ENCODE measurements around the gene TMEM144.
"Not testable (repeated sequence)": the region's sequence is repeated elsewhere in the genome, so short reads cannot be mapped to it uniquely, and the experiment has no call there.

The TMEM144 gene

DNA sequence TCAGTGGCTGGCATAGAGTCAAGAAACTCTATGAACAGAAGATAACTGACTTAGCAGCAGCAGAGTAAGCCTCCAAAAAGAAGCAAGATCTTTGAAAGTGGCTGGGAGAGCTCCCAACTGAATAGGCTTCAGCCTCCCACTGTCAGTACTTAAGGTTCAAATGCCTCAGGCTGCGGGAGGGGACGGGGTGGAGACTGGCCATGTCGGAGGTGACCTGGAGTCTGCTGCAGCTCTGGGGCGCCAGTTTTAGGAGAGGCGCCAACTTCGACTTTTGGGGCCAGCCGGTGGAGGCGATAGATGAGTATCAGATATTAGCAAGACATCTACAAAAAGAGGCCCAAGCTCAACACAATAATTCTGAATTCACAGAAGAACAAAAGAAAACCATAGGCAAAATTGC is 67.3 kb downstream of the TMEM144 start:
- Histone ChIP-seq H3K9me3 (no peaks in the 10 kb centered on the region), H3K27me3 (ENCODE audit: low read depth) (no peaks in the 10 kb centered on the region; the same call in 1 of the 2 replicates), H3K4me3 (no peak overlapping the region), H3K4me1 (peaks cover 9% of the 10 kb centered on the region), H3K36me3 (replicated peaks) (no peaks in the 10 kb centered on the region)
- no peak for DNase-seq (ENCODE audit: low spot score in 2 of 2)
- in situ Hi-C loops (cut with MboI; ENCODE audit: low sequenced_read_pairs): no loop called here

DNA sequence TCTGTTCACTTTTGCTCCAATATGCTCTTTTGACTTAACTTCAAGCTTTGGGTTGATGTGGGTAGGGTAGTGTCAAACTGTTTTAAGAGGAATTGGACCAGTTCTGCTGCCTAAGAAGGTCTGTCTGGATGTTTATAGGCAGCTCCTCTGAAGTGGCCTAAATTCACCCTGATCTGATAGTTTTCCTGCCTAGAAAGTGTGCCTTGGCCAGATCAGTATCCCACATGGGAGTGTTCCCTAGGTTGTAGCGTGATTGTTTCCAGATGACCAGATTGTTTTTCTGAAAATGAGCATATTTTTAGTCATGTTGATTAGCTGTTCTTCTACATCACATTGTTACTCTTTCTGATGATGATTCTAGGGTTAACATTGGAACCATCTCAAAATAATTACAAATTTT is 68.8 kb downstream of the TMEM144 start:
- not testable (repeated sequence) for H3K4me3 ChIP-seq; H3K27me3 ChIP-seq (ENCODE audit: low read depth)

DNA sequence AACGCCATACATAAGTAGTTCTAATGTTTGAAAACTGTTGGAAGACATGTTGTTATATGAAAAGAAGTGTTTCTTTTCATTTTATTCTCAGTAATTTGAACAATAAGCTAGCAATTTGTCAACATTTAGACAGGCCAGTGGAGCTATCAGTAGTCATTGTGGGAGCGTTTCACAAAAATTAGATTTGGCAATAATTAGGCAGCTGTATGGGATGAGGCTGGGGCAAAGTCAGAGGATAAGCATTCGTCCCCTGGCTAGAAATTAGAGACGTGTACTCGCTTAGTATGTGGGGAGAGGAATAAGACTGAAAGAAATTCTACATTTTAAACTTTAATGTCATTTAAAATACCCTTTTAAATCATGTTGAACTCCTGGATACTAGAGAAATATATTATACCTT is 70.6 kb downstream of the TMEM144 start:
- no peaks in the 10 kb centered on the region for H3K36me3 ChIP-seq (replicated peaks)
- no peak overlapping the region for H3K4me3 ChIP-seq
- H3K4me1 ChIP-seq: no peaks in the 10 kb centered on the region; the same call in 1 of the 2 replicates
- no peaks in the 10 kb centered on the region for H3K27me3 ChIP-seq (ENCODE audit: low read depth)
- no peak for DNase-seq (ENCODE audit: low spot score in 2 of 2)
- in situ Hi-C loops (cut with MboI; ENCODE audit: low sequenced_read_pairs): no loop called here
- H3K9me3 ChIP-seq: no peaks in the 10 kb centered on the region

More for the DNA sequence above, 68.8 kb downstream of the TMEM144 start:
- H3K9me3 ChIP-seq; DNase-seq (ENCODE audit: low spot score in 2 of 2); H3K4me1 ChIP-seq; H3K36me3 ChIP-seq (replicated peaks); in situ Hi-C loops (cut with MboI; ENCODE audit: low sequenced_read_pairs): not testable (repeated sequence)

DNA sequence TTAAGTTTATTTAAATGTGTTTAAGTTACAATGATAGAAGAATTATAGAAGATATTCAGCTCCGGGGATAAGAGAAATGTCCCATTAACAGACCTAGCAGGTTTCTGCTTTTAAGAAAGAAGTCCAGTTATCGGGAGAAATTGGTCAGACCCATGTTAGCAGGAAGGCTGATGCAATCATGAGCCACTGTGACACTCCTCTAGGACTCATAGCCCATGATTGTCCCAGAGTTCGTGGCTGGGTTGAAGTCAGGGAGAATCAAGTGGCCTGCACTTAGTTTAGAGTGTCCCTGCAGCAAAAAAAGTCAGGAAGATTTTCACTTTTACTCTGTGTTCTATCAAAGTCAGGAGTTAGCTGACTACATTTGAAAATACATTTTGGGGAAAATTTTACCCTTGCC is 72.0 kb downstream of the TMEM144 start:
- in situ Hi-C loops (cut with MboI; ENCODE audit: low sequenced_read_pairs): no loop called here

DNA sequence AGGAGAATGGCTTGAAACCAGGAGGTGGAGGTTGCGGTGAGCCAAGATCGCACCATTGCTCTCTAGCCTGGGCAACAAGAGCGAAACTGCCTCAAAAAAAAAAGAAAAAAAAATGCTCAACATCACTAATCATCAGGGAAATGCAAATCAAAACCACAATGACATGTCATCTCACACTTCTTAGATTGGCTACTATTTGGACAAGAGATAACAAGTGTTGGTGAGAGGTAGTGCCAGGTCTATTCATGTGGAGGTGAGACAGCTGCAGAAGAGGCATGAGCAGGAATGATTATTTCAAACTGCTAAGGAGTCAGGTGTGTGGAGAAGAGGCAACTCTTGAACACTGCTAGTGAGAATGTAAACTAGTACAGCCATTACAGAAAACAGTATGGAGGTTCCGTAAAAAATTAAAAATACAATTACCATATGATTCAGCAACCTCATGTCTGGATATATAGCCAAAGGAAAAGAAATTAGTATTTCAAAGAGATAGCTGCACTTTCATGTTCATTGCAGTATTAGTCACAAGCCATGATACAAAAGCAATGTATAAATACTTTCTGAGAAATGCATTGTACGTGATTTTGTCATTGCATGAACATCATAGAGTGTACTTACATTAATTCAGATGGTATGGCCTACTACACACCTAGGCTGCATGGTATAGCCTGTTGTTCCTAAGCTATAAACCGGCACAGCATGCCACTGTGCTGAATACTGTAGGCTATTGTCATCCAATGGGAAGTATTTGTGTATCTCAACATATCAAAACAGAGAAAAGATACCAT is 75.3 kb downstream of the TMEM144 start:
- Histone ChIP-seq H3K4me3 (no peak overlapping the region), H3K27me3 (ENCODE audit: low read depth) (no peaks in the 10 kb centered on the region), H3K9me3 (no peaks in the 10 kb centered on the region), H3K36me3 (replicated peaks) (no peaks in the 10 kb centered on the region), H3K4me1 (peaks cover 11% of the 10 kb centered on the region)
- in situ Hi-C loops (cut with MboI; ENCODE audit: low sequenced_read_pairs): no loop called here
- no peak for DNase-seq (ENCODE audit: low spot score in 2 of 2)

More for the DNA sequence above, 72.0 kb downstream of the TMEM144 start:
- DNase-seq (ENCODE audit: low spot score in 2 of 2): no peak
- Histone ChIP-seq H3K4me1 (peaks cover 9% of the 10 kb centered on the region), H3K27me3 (ENCODE audit: low read depth) (no peaks in the 10 kb centered on the region), H3K36me3 (replicated peaks) (no peaks in the 10 kb centered on the region), H3K4me3 (no peak overlapping the region), H3K9me3 (no peaks in the 10 kb centered on the region)

DNA sequence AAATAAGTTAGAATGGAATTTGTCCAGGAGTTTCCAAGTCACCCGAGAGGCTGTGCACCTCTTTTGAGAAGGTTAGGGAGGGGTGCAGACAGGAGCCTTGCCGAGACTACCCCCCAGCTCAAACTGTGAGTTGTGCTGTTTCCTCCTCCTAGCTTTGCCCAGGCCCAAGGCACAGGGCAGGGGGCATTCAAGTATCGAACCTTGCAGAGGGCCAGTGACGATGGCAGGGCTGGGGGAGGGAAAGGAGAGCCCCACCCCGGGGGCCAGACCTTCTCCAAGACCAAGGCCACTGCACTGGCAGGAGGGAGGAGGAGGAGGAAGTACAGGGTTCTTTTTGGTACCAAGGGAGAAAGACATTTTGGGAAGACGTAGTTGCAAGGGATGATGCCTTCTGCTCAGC is 80.6 kb downstream of the TMEM144 start:
- Histone ChIP-seq H3K4me3 (no peak overlapping the region), H3K36me3 (replicated peaks) (no peaks in the 10 kb centered on the region), H3K27me3 (ENCODE audit: low read depth) (no peaks in the 10 kb centered on the region), H3K9me3 (no peaks in the 10 kb centered on the region), H3K4me1 (peaks cover 11% of the 10 kb centered on the region)
- in situ Hi-C loops (cut with MboI; ENCODE audit: low sequenced_read_pairs): no loop called here
- DNase-seq (ENCODE audit: low spot score in 2 of 2): no peak

DNA sequence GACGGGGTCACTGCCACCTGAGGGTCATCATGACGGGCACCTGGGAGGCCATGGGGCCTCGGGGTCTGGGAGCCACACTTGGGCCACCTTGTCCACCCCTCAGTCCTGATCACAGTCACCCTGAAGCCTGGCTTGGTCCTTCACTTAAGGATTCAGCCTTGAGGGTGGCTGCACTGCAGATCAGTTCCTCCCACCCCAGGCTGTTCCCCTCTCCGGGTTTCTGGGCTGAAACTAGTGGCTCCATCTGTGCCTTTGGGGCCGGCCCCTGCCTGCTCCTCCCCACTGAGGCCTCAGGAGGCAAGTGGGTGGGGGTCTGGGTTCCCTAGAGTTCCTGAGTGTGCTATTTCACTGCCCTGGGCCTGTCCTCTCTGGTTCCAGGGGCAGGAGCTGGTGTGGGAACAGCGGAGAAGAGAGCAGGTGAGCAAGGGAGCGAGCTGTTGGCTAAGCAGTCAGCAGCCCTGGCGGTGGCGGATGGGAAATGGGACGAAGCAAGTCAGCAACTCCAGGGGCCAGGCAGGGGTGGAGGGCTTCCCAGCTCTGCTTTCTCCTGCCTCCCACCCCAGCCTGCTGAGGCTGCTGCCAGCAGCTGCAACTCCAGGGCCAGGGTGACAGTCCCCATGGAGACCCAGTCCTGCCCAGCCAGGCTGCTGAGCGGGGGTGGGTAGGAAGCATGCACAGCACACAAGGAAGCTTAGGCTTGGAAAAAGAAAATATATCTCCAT is 81.2 kb downstream of the TMEM144 start:
- Histone ChIP-seq H3K4me3 (no peak overlapping the region), H3K9me3 (no peaks in the 10 kb centered on the region), H3K4me1 (peaks cover 10% of the 10 kb centered on the region), H3K36me3 (replicated peaks) (no peaks in the 10 kb centered on the region), H3K27me3 (ENCODE audit: low read depth) (no peaks in the 10 kb centered on the region)
- no peak for DNase-seq (ENCODE audit: low spot score in 2 of 2)
- in situ Hi-C loops (cut with MboI; ENCODE audit: low sequenced_read_pairs): no loop called here

DNA sequence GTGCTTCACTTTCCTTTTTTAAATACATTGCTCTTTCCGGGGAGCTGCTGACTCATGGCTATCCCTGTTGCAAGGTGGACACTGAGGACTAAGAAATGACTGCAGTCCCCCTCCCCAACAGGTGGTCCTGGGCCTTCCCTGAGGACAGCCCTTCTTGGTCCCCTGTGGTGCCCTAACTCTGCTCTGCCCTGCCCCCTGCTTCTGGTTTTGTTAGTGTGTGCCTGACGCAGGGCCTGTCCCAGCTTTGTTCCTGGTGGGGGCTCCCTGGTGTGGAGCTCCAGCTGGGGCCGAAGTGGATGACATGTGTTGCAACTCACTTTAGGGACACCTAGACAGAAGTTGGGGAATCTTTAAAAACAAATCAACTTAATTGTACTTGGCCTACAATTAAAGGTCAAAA is 81.9 kb downstream of the TMEM144 start:
- H3K9me3 ChIP-seq: no peaks in the 10 kb centered on the region
- DNase-seq (ENCODE audit: low spot score in 2 of 2): no peak
- peaks cover 3% of the 10 kb centered on the region for H3K4me1 ChIP-seq
- in situ Hi-C loops (cut with MboI; ENCODE audit: low sequenced_read_pairs): no loop called here
- no peaks in the 10 kb centered on the region for H3K36me3 ChIP-seq (replicated peaks)
- no peak overlapping the region for H3K4me3 ChIP-seq
- no peaks in the 10 kb centered on the region for H3K27me3 ChIP-seq (ENCODE audit: low read depth)

DNA sequence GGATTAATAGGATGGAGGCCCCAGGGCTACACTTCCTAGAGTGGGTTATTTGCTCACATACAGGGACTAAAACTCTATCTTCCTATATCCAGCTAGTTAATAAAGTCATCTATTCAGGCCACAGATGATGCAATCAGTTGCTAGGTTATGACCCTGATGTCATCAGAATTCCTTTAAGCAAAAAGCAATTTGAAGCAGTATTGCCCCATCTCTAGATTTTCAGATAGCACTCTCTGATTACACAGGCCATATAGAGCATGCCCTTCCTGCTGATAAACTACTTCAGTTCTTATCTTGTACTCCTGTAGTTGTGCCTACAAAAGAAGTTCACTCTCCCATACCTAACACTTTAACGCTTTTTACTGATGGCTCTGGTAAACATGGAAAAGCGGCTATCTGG is 84.8 kb downstream of the TMEM144 start:
- H3K4me1 ChIP-seq: peaks cover 11% of the 10 kb centered on the region
- DNase-seq (ENCODE audit: low spot score in 2 of 2): no peak
- no peaks in the 10 kb centered on the region for H3K27me3 ChIP-seq (ENCODE audit: low read depth)
- in situ Hi-C loops (cut with MboI; ENCODE audit: low sequenced_read_pairs): no loop called here
- H3K36me3 ChIP-seq (replicated peaks): no peaks in the 10 kb centered on the region
- no peak overlapping the region for H3K4me3 ChIP-seq
- no peaks in the 10 kb centered on the region for H3K9me3 ChIP-seq

DNA sequence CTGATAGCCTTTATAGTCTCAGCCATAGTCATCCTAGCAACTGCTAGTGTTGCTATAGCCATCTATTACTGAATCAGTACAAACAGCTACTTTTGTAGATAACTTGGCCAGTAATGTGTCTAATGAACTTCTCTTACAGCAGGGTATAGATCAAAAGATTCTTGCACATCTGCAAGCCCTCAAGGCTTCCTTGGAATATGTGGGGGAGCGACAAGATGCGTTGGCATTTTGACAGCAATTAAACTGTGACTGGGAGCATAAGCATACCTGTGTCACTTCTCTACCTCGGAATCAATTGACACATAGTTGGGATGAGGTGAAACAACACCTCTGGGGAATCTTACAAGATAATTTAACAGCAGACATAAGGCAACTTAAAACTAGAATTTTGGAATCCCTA is 87.6 kb downstream of the TMEM144 start:
- in situ Hi-C loops (cut with MboI; ENCODE audit: low sequenced_read_pairs): no loop called here
- Histone ChIP-seq H3K27me3 (ENCODE audit: low read depth) (no peaks in the 10 kb centered on the region), H3K4me3 (no peak overlapping the region), H3K9me3 (no peaks in the 10 kb centered on the region), H3K36me3 (replicated peaks) (no peaks in the 10 kb centered on the region), H3K4me1 (peaks cover 15% of the 10 kb centered on the region)
- DNase-seq (ENCODE audit: low spot score in 2 of 2): no peak

DNA sequence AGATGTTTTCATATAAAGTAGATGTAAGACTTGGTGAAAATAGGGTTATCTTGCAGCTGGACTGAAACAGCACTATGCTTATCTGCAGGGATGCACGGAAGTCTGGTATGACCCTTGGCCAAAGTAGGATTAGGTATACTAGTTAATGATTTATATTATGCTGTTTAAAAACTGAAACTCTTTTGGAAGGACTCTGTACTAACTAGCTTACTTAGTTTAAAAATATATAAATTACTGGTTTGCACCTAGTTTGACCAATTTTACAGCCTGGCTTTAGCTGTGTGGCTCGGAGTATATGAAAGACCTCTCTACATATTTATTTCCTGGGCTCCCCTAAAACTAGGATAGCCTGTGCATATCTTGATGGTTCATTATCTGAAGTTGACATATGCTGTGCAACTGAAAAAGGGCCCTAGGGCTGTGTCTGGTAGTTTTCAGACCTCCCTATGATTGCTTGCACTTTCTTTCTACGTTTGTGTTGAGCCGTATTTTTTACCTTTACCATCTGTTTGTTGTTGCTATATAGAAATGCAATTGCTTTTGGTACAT is 89.2 kb downstream of the TMEM144 start:
- H3K9me3 ChIP-seq: no peaks in the 10 kb centered on the region
- in situ Hi-C loops (cut with MboI; ENCODE audit: low sequenced_read_pairs): no loop called here
- H3K36me3 ChIP-seq (replicated peaks): no peaks in the 10 kb centered on the region
- peaks cover 15% of the 10 kb centered on the region for H3K4me1 ChIP-seq
- no peaks in the 10 kb centered on the region for H3K27me3 ChIP-seq (ENCODE audit: low read depth)
- no peak overlapping the region for H3K4me3 ChIP-seq
- DNase-seq (ENCODE audit: low spot score in 2 of 2): no peak

DNA sequence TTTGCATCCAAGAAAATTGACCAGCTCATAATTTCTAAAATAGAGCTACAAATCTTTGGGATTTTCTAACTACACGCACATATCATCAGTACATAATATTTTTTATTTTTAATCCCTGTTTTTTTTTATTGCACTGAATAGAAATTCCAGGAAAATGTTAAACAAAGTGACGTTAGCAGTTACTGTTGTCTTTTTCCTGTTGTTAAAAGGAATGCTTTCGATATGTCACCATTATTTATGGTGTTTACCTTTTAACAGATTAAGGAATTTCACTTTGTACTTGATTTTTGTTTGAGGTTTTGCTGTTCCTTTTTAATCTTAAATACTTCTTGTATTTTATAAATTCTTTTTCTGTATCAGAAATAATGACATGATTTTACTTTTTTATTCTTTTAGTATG is 89.7 kb downstream of the TMEM144 start:
- in situ Hi-C loops (cut with MboI; ENCODE audit: low sequenced_read_pairs): no loop called here
- peaks cover 15% of the 10 kb centered on the region for H3K4me1 ChIP-seq
- H3K27me3 ChIP-seq (ENCODE audit: low read depth): no peaks in the 10 kb centered on the region
- DNase-seq (ENCODE audit: low spot score in 2 of 2): no peak
- H3K4me3 ChIP-seq: no peak overlapping the region
- no peaks in the 10 kb centered on the region for H3K36me3 ChIP-seq (replicated peaks)
- no peaks in the 10 kb centered on the region for H3K9me3 ChIP-seq

DNA sequence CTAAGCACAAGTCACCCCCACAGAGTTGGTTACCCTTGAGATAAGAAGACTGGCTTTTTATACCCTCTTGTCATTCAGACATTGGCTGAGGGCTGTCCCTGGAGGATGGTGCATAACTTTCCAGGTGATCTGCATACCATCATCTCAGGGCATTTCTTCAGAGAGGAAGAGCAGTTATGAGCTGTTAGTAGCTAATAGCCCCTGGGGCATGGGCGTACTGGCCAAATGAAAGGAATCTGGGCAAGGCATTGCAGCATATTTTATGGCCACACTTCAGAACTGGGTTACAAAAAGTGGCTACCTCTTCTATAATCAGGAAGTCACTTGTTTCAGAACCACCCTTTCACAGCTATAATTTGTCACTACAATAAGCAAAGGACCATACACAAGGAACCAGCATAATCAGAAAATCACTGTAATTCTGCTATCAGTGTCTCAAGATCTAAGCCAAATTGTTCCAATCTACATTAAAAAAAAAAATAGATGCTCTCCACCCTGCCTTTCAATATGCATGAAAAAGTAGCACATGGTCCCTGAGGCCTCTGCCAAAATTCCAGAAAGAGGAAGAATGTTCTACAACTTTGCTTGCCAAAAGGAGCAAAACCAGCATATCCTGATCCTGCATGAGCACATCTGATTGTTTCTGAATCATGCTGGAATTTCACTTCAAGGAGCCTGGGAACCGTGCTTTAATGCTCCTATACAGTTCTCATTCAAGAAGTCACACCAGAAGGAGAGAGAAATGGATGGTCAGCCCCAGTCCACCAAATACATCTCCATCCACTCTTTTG is 92.0 kb downstream of the TMEM144 start:
- DNase-seq (ENCODE audit: low spot score in 2 of 2): no peak
- in situ Hi-C loops (cut with MboI; ENCODE audit: low sequenced_read_pairs): no loop called here
- no peaks in the 10 kb centered on the region for H3K27me3 ChIP-seq (ENCODE audit: low read depth)

More for the DNA sequence above, 92.0 kb downstream of the TMEM144 start:
- Histone ChIP-seq H3K4me3 (no peak overlapping the region), H3K36me3 (replicated peaks) (no peaks in the 10 kb centered on the region), H3K4me1 (peaks cover 15% of the 10 kb centered on the region), H3K9me3 (no peaks in the 10 kb centered on the region)

All from HAP-1 (cell line).